ENCODE results near the gene CLEC2L.

Gene CLEC2L

DNA sequence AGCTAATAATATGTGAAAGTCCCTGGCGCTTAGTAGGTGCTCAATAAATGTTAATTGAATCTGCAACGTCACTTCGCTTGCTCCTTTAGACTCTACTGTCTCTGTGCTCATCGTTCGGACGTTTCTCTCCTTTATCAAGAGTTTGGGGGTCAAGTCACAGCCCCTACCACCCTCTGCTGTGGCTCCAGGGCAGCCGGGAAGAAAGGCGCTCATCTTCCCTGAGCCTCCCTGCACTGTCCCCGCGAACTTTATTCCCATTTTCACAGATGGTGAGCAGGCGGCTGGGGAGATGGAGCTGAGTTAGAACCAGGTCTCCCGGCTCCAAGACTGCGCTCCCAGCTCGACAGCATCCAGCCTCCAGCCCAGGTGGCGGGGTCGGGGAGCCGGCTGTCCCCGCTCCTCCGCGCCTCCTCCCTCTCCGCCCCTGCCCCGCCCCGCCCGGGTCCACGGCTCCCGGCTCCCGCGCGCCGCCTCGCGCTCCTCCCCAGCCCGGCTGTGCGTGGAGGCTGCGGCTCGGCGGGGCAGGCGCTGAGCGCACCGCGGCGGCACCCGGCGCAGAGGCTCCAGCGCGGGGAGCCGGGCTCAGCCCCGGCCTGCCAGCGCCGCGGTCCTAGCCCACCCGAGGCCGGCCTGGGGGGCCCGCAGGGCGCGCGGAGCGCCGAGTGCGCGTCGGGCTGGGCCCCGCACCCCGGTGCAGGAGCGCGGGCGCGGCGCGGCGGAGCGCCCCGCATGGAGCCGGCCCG lies at the start of gene CLEC2L:
Gene CLEC2L, plus strand, starts transcription at position 487 of the 743 bp plus-strand sequence. Its CDS starts 243 bp downstream, at position 730.
- no peak for DNase-seq

DNA sequence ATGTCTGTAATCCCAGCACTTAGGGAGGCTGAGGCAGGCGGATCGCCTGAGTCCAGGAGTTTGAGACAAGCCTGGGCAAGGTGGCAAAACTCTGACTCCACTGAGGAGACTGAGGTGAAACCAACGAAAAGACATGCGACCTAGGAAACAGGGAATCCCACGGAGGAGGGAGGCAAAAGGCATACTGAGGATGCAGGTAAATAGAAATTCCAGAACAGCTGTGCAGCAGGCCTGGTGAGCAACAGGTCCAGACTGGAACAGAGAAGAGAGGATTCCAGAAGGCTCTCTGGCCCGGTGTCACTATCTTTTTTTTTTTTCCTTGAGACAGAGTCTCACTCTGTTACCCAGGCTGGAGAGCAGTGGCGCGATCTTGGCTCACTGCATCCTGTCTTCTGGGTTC lies 47.3 kb upstream of the CLEC2L start:
- Mint-ChIP-seq H3K27me3 (peaks cover 9% of the 10 kb centered on the region), H3K36me3 (ENCODE audit: low read depth) (no peaks in the 10 kb centered on the region), H3K9me3 (peaks cover 6% of the 10 kb centered on the region), H3K4me1 (no peaks in the 10 kb centered on the region), H3K4me3 (no peak overlapping the region), H3K27ac (no peak overlapping the region)
- ATAC-seq (no peak), DNase-seq (no peak)

More for the DNA sequence above, at the start of gene CLEC2L:
- no peak for ATAC-seq
- Mint-ChIP-seq H3K36me3 (ENCODE audit: low read depth) (no peaks in the 10 kb centered on the region), H3K4me3 (peak within 1 kb of the TSS; percentile 34), H3K4me1 (peaks cover 7% of the 10 kb centered on the region), H3K9me3 (no peaks in the 10 kb centered on the region), H3K27ac (no peak within 1 kb of the TSS), H3K27me3 (peaks cover 43% of the 10 kb centered on the region)

DNA sequence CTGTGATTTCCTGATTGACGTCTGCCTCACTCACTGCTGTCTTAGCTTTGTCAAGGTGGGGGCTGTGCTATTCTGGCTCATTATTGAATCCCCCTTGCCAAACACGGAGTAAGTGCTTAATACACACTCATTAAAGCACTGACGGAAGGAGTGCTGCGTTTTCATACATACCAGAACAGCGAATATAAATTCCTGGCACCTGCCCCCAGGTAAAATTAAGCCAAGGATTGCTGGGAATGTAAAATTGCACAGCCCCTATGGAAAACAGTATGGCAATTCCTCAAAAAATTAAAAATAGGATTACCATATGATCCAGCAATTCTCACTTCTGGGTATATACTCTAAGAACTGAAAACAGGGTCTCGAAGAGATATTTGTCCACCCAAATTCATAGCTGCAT lies 46.6 kb upstream of the CLEC2L start:
- Mint-ChIP-seq H3K36me3 (ENCODE audit: low read depth) (no peaks in the 10 kb centered on the region), H3K27me3 (peaks cover 15% of the 10 kb centered on the region), H3K4me3 (no peak overlapping the region), H3K27ac (no peak overlapping the region), H3K4me1 (no peaks in the 10 kb centered on the region), H3K9me3 (peaks cover 6% of the 10 kb centered on the region)
- no peak for DNase-seq
- no peak for ATAC-seq

DNA sequence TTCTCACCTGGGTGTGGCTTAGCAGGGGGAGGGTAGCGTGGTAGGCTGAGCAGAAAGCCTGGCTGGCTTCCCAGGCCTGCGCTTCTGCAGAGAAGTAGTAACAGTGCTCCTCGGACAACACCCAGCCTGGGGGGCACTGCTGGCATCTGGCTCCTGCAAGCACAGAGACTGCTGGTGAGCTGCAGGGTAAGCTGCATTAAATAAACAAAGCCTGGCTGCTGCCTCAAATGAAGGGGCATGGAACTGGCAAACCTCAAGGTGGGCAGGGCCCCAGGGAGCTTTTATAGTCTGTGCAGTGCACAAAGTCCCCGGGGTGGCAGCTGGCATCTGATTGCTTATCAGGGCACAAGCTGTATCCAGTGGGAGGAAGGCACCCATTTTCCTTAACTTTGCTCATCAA lies 43.9 kb upstream of the CLEC2L start:
- no peak for ATAC-seq
- Mint-ChIP-seq H3K27me3 (peaks cover 28% of the 10 kb centered on the region), H3K4me3 (no peak overlapping the region), H3K27ac (no peak overlapping the region), H3K36me3 (ENCODE audit: low read depth) (no peaks in the 10 kb centered on the region), H3K4me1 (peaks cover 6% of the 10 kb centered on the region), H3K9me3 (no peaks in the 10 kb centered on the region)
- DNase-seq, result no peak

DNA sequence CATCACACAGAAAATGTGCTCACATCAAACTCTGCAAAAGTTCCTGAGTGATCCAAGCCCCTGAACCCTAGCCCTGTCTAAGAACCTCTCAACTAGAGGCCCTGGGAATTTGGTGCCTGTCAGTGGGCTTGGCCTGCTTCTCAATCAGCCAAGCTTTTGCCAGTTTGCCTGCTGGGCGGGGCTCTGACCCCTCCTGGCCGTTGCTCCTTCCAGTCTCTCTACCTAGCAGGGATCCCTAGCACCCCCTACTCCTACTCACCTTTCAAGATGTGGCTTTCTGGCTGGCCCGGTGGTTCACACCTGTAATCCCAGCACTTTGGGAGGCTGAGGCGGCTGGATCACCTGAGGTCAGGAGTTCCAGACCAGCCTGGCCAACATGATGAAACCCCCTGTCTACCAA lies 42.1 kb upstream of the CLEC2L start:
- H3K27me3 Mint-ChIP-seq, result peaks cover 37% of the 10 kb centered on the region
- H3K9me3 Mint-ChIP-seq, result no peaks in the 10 kb centered on the region
- H3K4me1 Mint-ChIP-seq, result peaks cover 6% of the 10 kb centered on the region
- no peak for DNase-seq
- H3K27ac Mint-ChIP-seq, result no peak overlapping the region
- H3K36me3 Mint-ChIP-seq (ENCODE audit: low read depth), result no peaks in the 10 kb centered on the region
- H3K4me3 Mint-ChIP-seq, result no peak overlapping the region
- no peak for ATAC-seq

DNA sequence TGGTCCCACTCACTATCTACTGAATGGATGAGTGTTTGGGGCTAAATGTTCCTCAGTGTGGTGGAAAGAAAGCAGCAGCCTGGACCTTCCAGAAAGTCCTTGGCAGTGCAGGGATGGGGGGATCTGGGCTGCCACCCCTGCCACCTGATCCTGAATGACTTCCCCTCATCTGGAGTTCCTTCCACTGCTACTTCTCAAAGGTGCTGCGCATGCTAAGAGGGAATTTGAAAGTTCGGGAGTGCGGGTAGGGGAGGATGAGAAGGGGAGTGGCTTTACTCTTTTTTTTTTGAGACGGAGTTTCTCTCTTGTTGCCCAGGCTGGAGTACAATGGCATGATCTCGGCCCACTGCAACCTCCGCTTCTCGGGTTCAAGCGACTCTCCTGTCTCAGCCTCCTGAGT lies 41.4 kb upstream of the CLEC2L start:
- H3K9me3 Mint-ChIP-seq, result no peaks in the 10 kb centered on the region

DNA sequence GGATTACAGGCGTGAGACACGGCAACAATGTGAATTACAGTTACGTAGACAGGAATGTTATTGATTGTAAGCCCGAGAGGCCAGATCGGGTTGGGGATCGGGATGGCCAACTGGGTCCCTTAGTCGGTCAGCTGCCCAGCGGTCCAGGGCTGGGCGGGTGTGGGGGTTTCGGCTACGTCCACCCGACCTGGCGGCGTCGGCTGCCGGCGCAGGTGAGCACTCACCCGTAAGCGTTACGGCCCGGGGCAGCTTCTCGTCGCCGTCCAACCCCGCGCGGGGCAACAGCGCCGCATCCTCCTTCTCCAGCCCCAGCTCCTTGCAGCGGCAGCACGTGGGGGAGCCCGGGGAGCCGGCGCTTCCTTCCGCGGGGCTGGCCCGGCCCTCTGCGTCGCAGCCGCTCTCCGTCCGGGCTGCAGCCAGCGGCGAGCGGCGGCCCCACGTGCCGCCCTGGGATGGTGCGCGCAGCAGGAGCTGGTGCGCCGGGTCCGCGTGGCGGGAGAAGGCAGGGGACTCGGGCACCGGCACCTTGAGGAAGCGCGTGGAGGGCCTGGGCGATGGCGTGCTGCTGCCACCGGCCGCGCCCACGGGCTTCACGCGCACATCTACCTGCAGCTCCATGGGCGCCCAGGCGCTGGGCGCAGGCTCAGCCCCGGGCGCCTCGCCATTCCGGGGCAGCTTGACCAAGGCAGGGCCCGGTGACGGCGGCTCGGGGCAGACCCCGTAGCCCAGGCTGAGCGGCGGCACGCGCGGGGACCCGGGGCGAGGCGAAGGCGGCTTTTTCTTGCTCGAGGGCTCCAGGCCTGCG lies 40.6 kb upstream of the CLEC2L start:
- DNase-seq (peak; percentile 16), ATAC-seq (peak; percentile 27)
- no peaks in the 10 kb centered on the region for H3K36me3 Mint-ChIP-seq (ENCODE audit: low read depth)
- H3K27me3 Mint-ChIP-seq, result peaks cover 47% of the 10 kb centered on the region
- H3K9me3 Mint-ChIP-seq, result no peaks in the 10 kb centered on the region
- H3K27ac Mint-ChIP-seq, result no peak overlapping the region
- H3K4me3 Mint-ChIP-seq, result peak overlapping the region; percentile 58
- peaks cover 6% of the 10 kb centered on the region for H3K4me1 Mint-ChIP-seq

More for the DNA sequence above, 41.4 kb upstream of the CLEC2L start:
- Mint-ChIP-seq H3K27ac (no peak overlapping the region), H3K4me1 (peaks cover 6% of the 10 kb centered on the region), H3K27me3 (peaks cover 41% of the 10 kb centered on the region), H3K4me3 (peak overlapping the region; percentile 58), H3K36me3 (ENCODE audit: low read depth) (no peaks in the 10 kb centered on the region)
- no peak for DNase-seq
- no peak for ATAC-seq

DNA sequence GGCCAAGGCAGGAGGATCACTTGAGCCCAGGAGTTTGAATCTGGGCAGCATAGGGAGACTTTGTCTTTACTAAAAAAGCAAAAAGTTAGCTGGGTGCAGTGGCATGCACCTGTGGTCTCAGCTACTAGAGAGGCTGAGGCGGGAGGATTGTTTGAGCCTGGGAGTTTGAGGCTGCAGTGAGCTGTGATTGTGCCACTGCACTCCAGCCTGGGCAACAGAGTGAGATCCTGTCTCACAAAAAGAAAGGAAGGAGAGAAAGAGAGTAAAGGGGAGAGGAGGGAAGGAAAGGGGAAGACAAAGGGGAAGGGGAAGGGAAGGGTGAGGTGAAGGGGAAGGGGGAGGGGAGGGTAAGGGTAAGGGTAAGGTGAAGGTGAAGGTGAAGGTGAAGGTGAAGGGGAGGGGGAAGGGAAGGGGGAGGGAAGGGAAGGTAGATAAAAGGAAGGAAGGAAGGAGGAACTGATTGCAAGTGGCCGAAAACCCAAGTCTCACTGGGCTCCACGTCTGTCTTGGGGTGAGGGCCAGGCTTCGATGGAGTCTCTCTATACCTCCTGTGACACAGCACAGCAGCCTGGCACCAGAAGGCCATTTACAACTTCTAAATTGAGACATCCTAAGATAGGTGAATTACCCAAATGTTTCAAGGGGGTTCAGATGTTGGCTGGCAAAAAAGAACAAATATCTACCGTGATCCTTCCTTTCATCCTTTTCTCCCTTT lies 36.0 kb upstream of the CLEC2L start:
- Mint-ChIP-seq H3K27me3 (peaks cover 31% of the 10 kb centered on the region), H3K4me1 (peaks cover 2% of the 10 kb centered on the region), H3K36me3 (ENCODE audit: low read depth) (no peaks in the 10 kb centered on the region), H3K9me3 (peaks cover 8% of the 10 kb centered on the region), H3K27ac (no peak overlapping the region), H3K4me3 (no peak overlapping the region)
- DNase-seq (no peak), ATAC-seq (no peak)

DNA sequence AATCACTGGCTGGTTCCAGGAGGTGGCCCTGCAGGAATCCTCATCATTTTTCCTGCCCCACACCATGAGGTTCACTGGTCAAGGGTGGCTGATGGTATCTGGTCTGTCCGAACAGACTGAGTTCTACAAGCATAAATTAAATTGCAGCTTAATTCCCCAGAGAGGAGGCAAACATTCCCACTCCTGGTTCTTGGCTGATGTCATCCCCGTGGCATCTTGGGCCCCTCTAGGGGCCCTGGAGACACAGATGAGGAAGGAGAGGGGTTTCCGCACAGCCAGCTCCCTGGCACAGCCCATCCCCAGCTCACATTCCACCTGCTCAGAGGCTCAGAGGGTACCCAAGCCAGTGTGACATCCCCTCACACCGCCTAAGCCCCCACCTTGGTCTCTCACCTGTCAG lies 34.7 kb upstream of the CLEC2L start:
- no peak for ATAC-seq
- Mint-ChIP-seq H3K36me3 (ENCODE audit: low read depth) (peaks cover 2% of the 10 kb centered on the region), H3K27me3 (peaks cover 27% of the 10 kb centered on the region), H3K27ac (no peak overlapping the region), H3K4me1 (peaks cover 2% of the 10 kb centered on the region), H3K4me3 (no peak overlapping the region), H3K9me3 (peaks cover 13% of the 10 kb centered on the region)
- DNase-seq, result no peak

DNA sequence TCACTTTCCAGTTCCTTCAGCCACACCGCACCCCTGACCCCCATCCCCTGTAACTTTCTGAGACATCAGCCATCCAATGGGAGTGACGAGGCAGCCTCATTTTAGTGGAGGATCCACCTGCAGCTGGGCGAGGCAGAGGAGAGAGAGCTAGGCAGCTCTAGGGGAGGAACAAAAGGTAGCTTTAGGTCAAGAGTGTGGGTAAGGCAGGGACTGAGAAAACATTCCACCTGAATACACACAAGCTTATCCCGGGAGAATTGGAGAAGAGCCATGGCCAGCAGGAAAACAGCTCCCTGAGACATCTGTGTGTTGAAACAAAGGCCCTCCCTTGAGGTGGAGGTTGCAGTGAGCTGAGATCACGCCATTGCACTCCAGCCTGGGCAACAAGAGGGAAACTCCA lies 33.4 kb upstream of the CLEC2L start:
- H3K4me1 Mint-ChIP-seq, result peaks cover 7% of the 10 kb centered on the region
- no peak overlapping the region for H3K27ac Mint-ChIP-seq
- ATAC-seq (no peak), DNase-seq (no peak)
- H3K36me3 Mint-ChIP-seq (ENCODE audit: low read depth), result peaks cover 2% of the 10 kb centered on the region
- peaks cover 17% of the 10 kb centered on the region for H3K27me3 Mint-ChIP-seq
- peaks cover 13% of the 10 kb centered on the region for H3K9me3 Mint-ChIP-seq
- no peak overlapping the region for H3K4me3 Mint-ChIP-seq

DNA sequence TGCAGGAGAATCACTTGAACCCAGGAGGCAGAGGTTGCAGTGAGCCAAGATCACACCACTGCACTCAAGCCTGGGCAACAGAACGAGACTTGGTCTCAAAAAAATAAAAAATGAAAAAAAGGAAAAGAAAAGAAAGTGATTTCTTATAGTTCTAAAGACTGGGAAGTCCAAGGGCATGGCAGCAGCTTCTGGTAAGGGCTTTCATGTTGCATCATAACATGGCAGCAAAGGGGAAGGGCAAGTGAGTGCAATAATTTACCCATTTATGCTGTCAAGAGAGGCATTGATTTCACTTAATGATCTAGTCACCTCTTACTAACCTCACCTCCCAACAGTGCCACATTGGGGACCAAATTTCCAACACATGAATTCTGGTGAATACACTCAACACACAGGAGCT lies 31.2 kb upstream of the CLEC2L start:
- DNase-seq, result no peak
- peaks cover 2% of the 10 kb centered on the region for H3K36me3 Mint-ChIP-seq (ENCODE audit: low read depth)
- H3K27ac Mint-ChIP-seq, result no peak overlapping the region
- H3K4me1 Mint-ChIP-seq, result peaks cover 15% of the 10 kb centered on the region
- peaks cover 13% of the 10 kb centered on the region for H3K9me3 Mint-ChIP-seq
- ATAC-seq, result no peak
- no peak overlapping the region for H3K4me3 Mint-ChIP-seq
- peaks cover 7% of the 10 kb centered on the region for H3K27me3 Mint-ChIP-seq

DNA sequence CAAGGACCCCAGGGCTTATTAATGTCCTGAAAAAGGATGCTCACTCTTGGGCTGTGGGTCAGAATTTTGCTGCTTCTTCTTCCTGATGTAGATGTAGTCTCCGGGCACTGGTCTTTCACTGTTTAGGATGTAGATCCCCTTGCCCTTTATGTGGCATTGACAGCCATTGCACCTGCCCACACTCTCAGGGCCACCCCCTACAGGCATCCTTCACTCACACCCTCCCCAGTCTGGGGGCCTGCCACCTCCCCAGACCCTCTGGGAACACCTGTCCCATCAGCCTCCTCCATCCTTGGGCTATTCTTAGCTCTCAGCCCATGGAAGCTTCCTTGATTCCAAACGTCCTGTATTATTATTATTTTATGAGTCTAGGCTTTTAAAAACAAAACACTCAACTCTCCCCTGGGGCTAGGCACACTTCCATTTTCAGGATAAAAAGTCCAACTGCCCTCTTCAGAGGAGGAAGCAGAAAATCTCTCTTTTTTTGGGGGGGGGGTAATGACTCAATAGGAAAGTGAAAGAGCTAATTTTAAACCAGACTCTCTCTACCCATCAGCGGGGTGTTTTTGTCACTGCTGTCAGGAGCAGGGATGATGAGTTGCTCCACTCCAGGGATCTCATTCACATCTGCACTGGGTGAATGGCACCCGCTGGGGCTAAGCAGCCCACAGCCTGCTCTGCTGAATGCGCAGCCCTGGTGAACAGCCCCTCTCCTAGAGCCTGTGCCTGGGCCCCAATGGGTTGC lies 28.5 kb upstream of the CLEC2L start:
- DNase-seq (peak; percentile 12), ATAC-seq (peak; percentile 79)
- H3K4me3 Mint-ChIP-seq, result no peak overlapping the region
- no peak overlapping the region for H3K27ac Mint-ChIP-seq
- H3K27me3 Mint-ChIP-seq, result no peaks in the 10 kb centered on the region
- peaks cover 13% of the 10 kb centered on the region for H3K9me3 Mint-ChIP-seq
- peaks cover 15% of the 10 kb centered on the region for H3K4me1 Mint-ChIP-seq
- peaks cover 2% of the 10 kb centered on the region for H3K36me3 Mint-ChIP-seq (ENCODE audit: low read depth)

DNA sequence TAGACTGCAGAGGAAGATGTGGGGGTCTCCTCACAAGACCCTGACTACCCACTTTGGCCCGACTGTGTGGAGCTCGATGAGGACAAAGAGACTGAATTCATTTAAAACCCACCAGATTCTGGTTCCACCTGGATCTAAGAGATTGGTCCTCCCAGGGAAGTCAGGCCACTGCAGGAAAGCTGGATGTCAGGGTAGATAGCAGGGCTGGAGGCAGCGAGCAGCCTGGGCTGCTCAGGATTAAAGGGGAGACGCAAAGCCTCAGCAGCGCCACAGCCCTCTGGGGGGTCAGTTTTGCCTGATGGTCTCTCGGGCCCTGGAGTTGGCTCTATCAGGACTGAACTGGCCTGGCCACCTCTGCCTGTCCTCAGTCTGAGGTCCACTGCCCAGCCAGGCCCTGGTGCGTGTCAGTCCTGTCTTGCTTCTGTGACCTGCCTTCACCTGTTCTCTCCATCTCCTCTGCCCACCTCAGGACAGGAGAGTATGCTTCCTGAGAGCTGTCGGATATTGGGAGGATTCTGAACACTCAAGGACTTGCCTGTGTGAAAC lies 27.8 kb upstream of the CLEC2L start:
- H3K4me3 Mint-ChIP-seq, result no peak overlapping the region
- H3K9me3 Mint-ChIP-seq, result peaks cover 13% of the 10 kb centered on the region
- no peaks in the 10 kb centered on the region for H3K27me3 Mint-ChIP-seq
- DNase-seq (no peak), ATAC-seq (no peak)
- H3K27ac Mint-ChIP-seq, result no peak overlapping the region
- peaks cover 17% of the 10 kb centered on the region for H3K4me1 Mint-ChIP-seq
- peaks cover 2% of the 10 kb centered on the region for H3K36me3 Mint-ChIP-seq (ENCODE audit: low read depth)

DNA sequence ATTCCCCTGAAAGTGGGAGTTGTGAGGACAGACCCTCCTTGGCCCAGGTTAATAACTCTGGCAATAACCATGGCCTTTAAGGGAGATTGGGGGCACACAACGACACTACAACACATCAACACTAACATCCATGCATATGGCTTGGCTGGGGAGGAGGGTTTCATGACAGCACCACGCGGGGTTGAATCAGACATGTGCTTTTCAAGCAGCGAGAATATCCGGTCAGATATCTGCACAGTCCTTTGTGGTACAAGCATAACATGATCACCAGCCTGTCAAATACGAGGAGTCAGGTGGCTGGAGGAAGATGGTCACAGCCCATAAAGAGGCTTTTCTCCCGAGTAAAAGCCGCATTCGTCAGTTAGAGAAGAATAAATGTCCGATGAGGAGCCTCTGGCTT lies 27.0 kb upstream of the CLEC2L start:
- Mint-ChIP-seq H3K27me3 (no peaks in the 10 kb centered on the region), H3K9me3 (peaks cover 11% of the 10 kb centered on the region), H3K27ac (no peak overlapping the region), H3K4me1 (peaks cover 17% of the 10 kb centered on the region), H3K36me3 (ENCODE audit: low read depth) (peaks cover 2% of the 10 kb centered on the region), H3K4me3 (no peak overlapping the region)
- DNase-seq (no peak), ATAC-seq (no peak)
